Measurements from ENCODE around the gene ADGB. TPM values are rescaled to one million over a fixed set of nuclear protein-coding genes. Genes with fewer than 3 reads are reported as not detected.
"Not testable (repeated sequence)": the region's sequence is repeated elsewhere in the genome, so short reads cannot be mapped to it uniquely, and the experiment has no call there.

The ADGB gene
- total and polyA plus RNA-seq, 2 donors from 2014 or later, result not detected

DNA sequence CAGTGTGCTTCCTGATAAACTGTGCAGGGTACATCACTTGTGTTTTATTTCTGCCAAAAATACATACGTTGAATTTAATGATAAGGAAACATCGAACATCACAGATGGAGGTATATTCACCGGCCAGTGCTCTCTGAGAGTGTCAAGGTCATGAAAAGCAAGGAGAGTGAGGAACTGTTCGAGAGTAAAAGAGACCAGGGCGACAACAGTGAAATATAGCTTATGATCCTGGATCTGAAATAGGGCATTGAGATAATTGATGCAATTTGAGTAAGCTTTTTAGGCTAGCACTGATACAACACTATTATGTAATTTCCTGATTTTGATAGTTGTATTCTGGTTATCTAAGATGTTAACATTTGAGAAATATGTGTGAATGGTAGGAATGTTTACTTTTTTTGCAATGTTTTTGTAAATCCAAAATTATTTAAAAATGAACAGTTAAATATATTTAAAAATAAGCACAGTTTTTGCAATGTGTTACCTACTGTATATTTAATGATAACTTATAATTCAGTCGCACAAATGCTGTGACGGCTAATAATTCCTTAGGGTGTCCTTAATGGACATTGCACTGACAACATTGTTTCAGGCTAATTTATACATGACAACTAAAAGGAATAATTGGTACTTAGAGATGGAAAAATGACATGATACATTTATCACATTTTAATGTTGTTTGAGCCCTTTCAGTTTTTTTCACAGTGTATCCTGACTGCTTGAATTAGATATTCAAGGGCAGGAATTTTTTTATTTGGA lies 45.2 kb upstream of the ADGB start:
- no peak overlapping the region for H3K27ac ChIP-seq (ENCODE audit: low read depth in 2 of 2, low read length in 2 of 2)
- H3K9me3 ChIP-seq (ENCODE audit: control insufficient read depth in 2 of 3, insufficient read depth in 1 of 3, low read length in 3 of 3), result no peaks in the 10 kb centered on the region
- intact Hi-C loops (cut with DNase I), result no loop called here
- no peak overlapping the region for H3K4me3 ChIP-seq (ENCODE audit: low read length in 3 of 3)
- peaks cover 0 to 22% (median 6%) of the 10 kb centered on the region in 3 donors for H3K36me3 ChIP-seq (ENCODE audit: control insufficient read depth in 2 of 3, insufficient read depth in 3 of 3, low read length in 3 of 3)
- no peaks in the 10 kb centered on the region for H3K4me1 ChIP-seq (ENCODE audit: control insufficient read depth in 2 of 3, insufficient read depth in 2 of 3, low read depth in 1 of 3, low read length in 3 of 3)
- TF ChIP-seq, protein P1, sequence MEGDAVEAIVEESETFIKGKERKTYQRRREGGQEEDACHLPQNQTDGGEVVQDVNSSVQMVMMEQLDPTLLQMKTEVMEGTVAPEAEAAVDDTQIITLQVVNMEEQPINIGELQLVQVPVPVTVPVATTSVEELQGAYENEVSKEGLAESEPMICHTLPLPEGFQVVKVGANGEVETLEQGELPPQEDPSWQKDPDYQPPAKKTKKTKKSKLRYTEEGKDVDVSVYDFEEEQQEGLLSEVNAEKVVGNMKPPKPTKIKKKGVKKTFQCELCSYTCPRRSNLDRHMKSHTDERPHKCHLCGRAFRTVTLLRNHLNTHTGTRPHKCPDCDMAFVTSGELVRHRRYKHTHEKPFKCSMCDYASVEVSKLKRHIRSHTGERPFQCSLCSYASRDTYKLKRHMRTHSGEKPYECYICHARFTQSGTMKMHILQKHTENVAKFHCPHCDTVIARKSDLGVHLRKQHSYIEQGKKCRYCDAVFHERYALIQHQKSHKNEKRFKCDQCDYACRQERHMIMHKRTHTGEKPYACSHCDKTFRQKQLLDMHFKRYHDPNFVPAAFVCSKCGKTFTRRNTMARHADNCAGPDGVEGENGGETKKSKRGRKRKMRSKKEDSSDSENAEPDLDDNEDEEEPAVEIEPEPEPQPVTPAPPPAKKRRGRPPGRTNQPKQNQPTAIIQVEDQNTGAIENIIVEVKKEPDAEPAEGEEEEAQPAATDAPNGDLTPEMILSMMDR (IDR thresholded peaks at IDR 0.05; ENCODE audit: borderline replicate concordance, extremely low read depth, insufficient read depth), result no peak
- FAIRE-seq, result no peak
- no peaks in the 10 kb centered on the region for H3K27me3 ChIP-seq (ENCODE audit: control insufficient read depth, insufficient read depth, low read length)
- DNase-seq, result no peak
- H3K9ac ChIP-seq (ENCODE audit: low read length in 3 of 3), result no peak overlapping the region

DNA sequence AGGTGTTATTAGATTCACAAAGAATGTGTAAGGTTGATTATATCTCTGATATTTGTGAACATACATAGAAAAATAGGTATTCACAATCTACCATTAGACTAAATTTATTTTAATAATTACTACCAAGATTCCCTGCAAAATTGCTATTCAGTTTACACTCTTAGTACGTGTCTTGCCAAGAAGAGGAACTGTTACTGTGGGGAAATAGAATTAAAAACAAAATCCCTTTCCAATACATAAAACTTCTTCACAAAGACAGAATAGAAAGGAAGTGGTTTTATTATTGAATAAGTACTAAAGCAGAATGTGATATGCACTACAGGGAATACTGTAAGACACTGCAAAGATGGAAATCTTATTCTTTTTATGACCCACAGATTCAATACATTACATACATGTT lies 38.2 kb upstream of the ADGB start:
- no peak for DNase-seq

DNA sequence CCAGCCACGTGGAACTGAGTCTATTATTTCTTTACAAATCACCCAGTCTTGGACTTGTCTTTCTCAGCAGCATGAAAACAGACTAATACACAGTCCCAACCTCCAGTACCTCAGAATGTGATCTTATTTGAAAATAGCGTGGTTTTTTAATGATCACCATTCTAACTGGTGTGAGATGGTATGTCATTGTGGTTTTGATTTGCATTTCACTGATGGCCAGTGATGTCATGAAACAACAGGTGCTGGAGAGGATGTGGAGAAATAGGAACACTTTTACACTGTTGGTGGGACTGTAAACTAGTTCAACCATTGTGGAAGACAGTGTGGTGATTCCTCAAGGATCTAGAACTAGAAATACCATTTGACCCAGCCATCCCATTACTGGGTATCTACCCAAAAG lies 32.1 kb upstream of the ADGB start:
- intact Hi-C loops (cut with DNase I); FAIRE-seq; H3K36me3 ChIP-seq (ENCODE audit: control insufficient read depth in 2 of 3, insufficient read depth in 3 of 3, low read length in 3 of 3); H3K4me3 ChIP-seq (ENCODE audit: low read length in 3 of 3); H3K4me1 ChIP-seq (ENCODE audit: control insufficient read depth in 2 of 3, insufficient read depth in 2 of 3, low read depth in 1 of 3, low read length in 3 of 3); H3K9ac ChIP-seq (ENCODE audit: low read length in 3 of 3); H3K27me3 ChIP-seq (ENCODE audit: control insufficient read depth, insufficient read depth, low read length); DNase-seq; H3K27ac ChIP-seq (ENCODE audit: low read depth in 2 of 2, low read length in 2 of 2); H3K9me3 ChIP-seq (ENCODE audit: control insufficient read depth in 2 of 3, insufficient read depth in 1 of 3, low read length in 3 of 3): not testable (repeated sequence)

More for the DNA sequence above, 38.2 kb upstream of the ADGB start:
- TF ChIP-seq, protein P1 (IDR thresholded peaks at IDR 0.05; ENCODE audit: borderline replicate concordance, extremely low read depth, insufficient read depth), result no peak
- Histone ChIP-seq H3K4me3 (ENCODE audit: low read length in 3 of 3) (no peak overlapping the region), H3K9me3 (ENCODE audit: control insufficient read depth in 2 of 3, insufficient read depth in 1 of 3, low read length in 3 of 3) (no peaks in the 10 kb centered on the region), H3K27ac (ENCODE audit: low read depth in 2 of 2, low read length in 2 of 2) (no peak overlapping the region), H3K27me3 (ENCODE audit: control insufficient read depth, insufficient read depth, low read length) (no peaks in the 10 kb centered on the region), H3K9ac (ENCODE audit: low read length in 3 of 3) (no peak overlapping the region), H3K4me1 (ENCODE audit: control insufficient read depth in 2 of 3, insufficient read depth in 2 of 3, low read depth in 1 of 3, low read length in 3 of 3) (no peaks in the 10 kb centered on the region), H3K36me3 (ENCODE audit: control insufficient read depth in 2 of 3, insufficient read depth in 3 of 3, low read length in 3 of 3) (no peaks in the 10 kb centered on the region)
- FAIRE-seq, result no peak
- intact Hi-C loops (cut with DNase I), result no loop called here

DNA sequence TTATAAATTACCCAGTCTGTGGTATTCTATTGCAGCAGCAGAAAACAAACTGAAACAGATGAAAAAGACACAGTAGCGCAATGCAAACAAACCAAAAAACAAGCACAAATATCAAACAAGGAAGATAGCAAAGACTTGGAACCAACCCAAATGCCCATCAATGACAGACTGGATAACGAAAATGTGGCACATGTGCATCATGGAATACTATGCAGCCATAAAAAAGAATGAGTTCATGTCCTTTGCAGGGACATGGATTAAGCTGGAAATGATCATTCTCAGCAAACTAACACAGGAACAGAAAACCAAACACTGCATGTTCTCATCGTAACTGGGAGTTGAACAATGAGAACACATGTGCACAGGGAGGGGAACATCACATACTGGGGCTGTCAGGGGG lies 30.2 kb upstream of the ADGB start:
- FAIRE-seq; DNase-seq; intact Hi-C loops (cut with DNase I): not testable (repeated sequence)

More for the DNA sequence above, 30.2 kb upstream of the ADGB start:
- H3K36me3 ChIP-seq (ENCODE audit: control insufficient read depth in 2 of 3, insufficient read depth in 3 of 3, low read length in 3 of 3); H3K4me1 ChIP-seq (ENCODE audit: control insufficient read depth in 2 of 3, insufficient read depth in 2 of 3, low read depth in 1 of 3, low read length in 3 of 3); H3K27me3 ChIP-seq (ENCODE audit: control insufficient read depth, insufficient read depth, low read length); H3K27ac ChIP-seq (ENCODE audit: low read depth in 2 of 2, low read length in 2 of 2); H3K4me3 ChIP-seq (ENCODE audit: low read length in 3 of 3); H3K9ac ChIP-seq (ENCODE audit: low read length in 3 of 3); H3K9me3 ChIP-seq (ENCODE audit: control insufficient read depth in 2 of 3, insufficient read depth in 1 of 3, low read length in 3 of 3): not testable (repeated sequence)

All from kidney (tissue), 14 donors.